HepG2 (cell line): ENCODE results near the gene TEKTIP1. TPM values are rescaled to one million over a fixed set of nuclear protein-coding genes. Genes with fewer than 3 reads are reported as not detected.
A peak's percentile ranks its signal among the peaks of the same experiment; 100 is the strongest.

ENCODE experiments used
- ELF1 ChIP-seq: sonication (generic); formaldehyde crosslinking; IDR thresholded peaks from 2 replicates; pipeline ENCODE4 v1.4.0; 2020; ENCODE audit warnings: missing genetic modification reagents
- ELF4 ChIP-seq: sonication (generic); formaldehyde crosslinking; IDR thresholded peaks from 2 replicates; pipeline ENCODE4 v1.5.0; 2020; ENCODE audit warnings: missing genetic modification reagents, mild to moderate bottlenecking, moderate library complexity, borderline replicate concordance
- GABPA ChIP-seq, 2 experiments: IDR thresholded peaks; 2 replicates each; pipeline ENCODE4 v1.6.1; 2011 to 2016; ENCODE audit warnings: low read depth in 2 of 2, low read length in 1 of 2, missing biosample characterization in 1 of 2, missing genetic modification characterization in 1 of 2
- HMG20A ChIP-seq: IDR thresholded peaks from 2 replicates; pipeline ENCODE4 v1.6.1; 2016; ENCODE audit warnings: borderline replicate concordance
- HNRNPLL ChIP-seq: fragments of 200-400 bp; formaldehyde crosslinking; IDR thresholded peaks from 2 replicates; pipeline ENCODE4 v1.6.1; 2017; ENCODE audit warnings: mild to moderate bottlenecking, low read depth, low read length; ENCODE audit not compliant: poor library complexity, severe bottlenecking
- KDM5A ChIP-seq: fragments of 200-600 bp; sonication (generic); IDR thresholded peaks from 2 replicates; pipeline ENCODE4 v1.7.0; 2018; ENCODE audit warnings: antibody characterized with exemption, mild to moderate bottlenecking, low read length, borderline replicate concordance
- NCOA1 ChIP-seq: sonication (generic); formaldehyde crosslinking; IDR thresholded peaks from 2 replicates; pipeline ENCODE4 v1.9.0; 2021; ENCODE audit warnings: missing genetic modification reagents
- NFIB ChIP-seq: sonication (generic); formaldehyde crosslinking; IDR thresholded peaks from 2 replicates; pipeline ENCODE4 v1.9.0; 2021; ENCODE audit warnings: missing genetic modification reagents, mild to moderate bottlenecking, borderline replicate concordance
- NR2C2 ChIP-seq: sonication (generic); formaldehyde crosslinking; IDR thresholded peaks from 2 replicates; pipeline ENCODE4 v1.4.0; 2020; ENCODE audit warnings: missing genetic modification reagents, mild to moderate bottlenecking, moderate library complexity, borderline replicate concordance
- RFX5 ChIP-seq: IDR thresholded peaks from 2 replicates; pipeline ENCODE4 v1.6.1; 2011; ENCODE audit warnings: low read depth, low read length, improper control_type of control experiment
- RFXAP ChIP-seq: sonication (generic); formaldehyde crosslinking; IDR thresholded peaks from 2 replicates; pipeline ENCODE4 v1.4.0; 2020; ENCODE audit warnings: missing genetic modification reagents, borderline replicate concordance
- SATB2 ChIP-seq: sonication (generic); formaldehyde crosslinking; IDR thresholded peaks from 2 replicates; pipeline ENCODE4 v1.5.0; 2020; ENCODE audit warnings: missing genetic modification reagents
- TAF15 ChIP-seq: fragments of 200-400 bp; formaldehyde crosslinking; IDR thresholded peaks from one replicate; pipeline ENCODE4 v1.6.1; 2018; ENCODE audit warnings: mild to moderate bottlenecking, low read depth, low read length; ENCODE audit not compliant: poor library complexity, severe bottlenecking
- ZFP36L1 ChIP-seq: sonication (generic); formaldehyde crosslinking; IDR thresholded peaks from 2 replicates; pipeline ENCODE4 v1.8.0; 2022; ENCODE audit warnings: mild to moderate bottlenecking, missing genetic modification reagents, moderate library complexity
- ZNF143 ChIP-seq: sonication (generic); formaldehyde crosslinking; IDR thresholded peaks from 2 replicates; pipeline ENCODE4 v1.4.0; 2020; ENCODE audit warnings: missing genetic modification reagents
- ZNF17 ChIP-seq: sonication (generic); formaldehyde crosslinking; IDR thresholded peaks from 2 replicates; pipeline ENCODE4 v1.5.0; 2020; ENCODE audit warnings: mild to moderate bottlenecking, missing genetic modification reagents
- ZNF263 ChIP-seq: sonication (generic); formaldehyde crosslinking; IDR thresholded peaks from 2 replicates; pipeline ENCODE4 v1.4.0; 2020; ENCODE audit warnings: missing genetic modification reagents
- ZNF33A ChIP-seq: sonication (generic); formaldehyde crosslinking; IDR thresholded peaks from 2 replicates; pipeline ENCODE4 v1.5.1; 2020; ENCODE audit warnings: missing genetic modification reagents, mild to moderate bottlenecking, moderate library complexity, borderline replicate concordance
- ZNF343 ChIP-seq: sonication (generic); formaldehyde crosslinking; IDR thresholded peaks from 2 replicates; pipeline ENCODE4 v1.4.0; 2020; ENCODE audit warnings: mild to moderate bottlenecking, missing genetic modification reagents
- ZNF354B ChIP-seq: sonication (generic); formaldehyde crosslinking; IDR thresholded peaks from 2 replicates; pipeline ENCODE4 v1.8.0; 2022; ENCODE audit warnings: mild to moderate bottlenecking, missing genetic modification reagents
- ZNF567 ChIP-seq: sonication (generic); formaldehyde crosslinking; IDR thresholded peaks from 2 replicates; pipeline ENCODE4 v1.8.1; 2023; ENCODE audit warnings: mild to moderate bottlenecking, missing genetic modification reagents, borderline replicate concordance
- ZNF598 ChIP-seq: sonication (generic); formaldehyde crosslinking; IDR thresholded peaks from 2 replicates; pipeline ENCODE4 v1.5.1; 2020; ENCODE audit warnings: mild to moderate bottlenecking, missing genetic modification reagents, borderline replicate concordance
- ZNF614 ChIP-seq: IDR thresholded peaks from 2 replicates; pipeline ENCODE4 v1.6.1; 2018; ENCODE audit warnings: missing biosample characterization, missing genetic modification reagents, inconsistent platforms, borderline replicate concordance
- ZNF792 ChIP-seq: IDR thresholded peaks from 2 replicates; pipeline ENCODE4 v1.6.1; 2016
- ZSCAN9 ChIP-seq: IDR thresholded peaks from 2 replicates; pipeline ENCODE4 v1.6.1; 2016; ENCODE audit warnings: borderline replicate concordance
- polyA plus RNA-seq, 8 experiments: library from polyadenylated mRNA; depleted of rRNA in 3 of 8; stranded (reverse) in 7 of 8; unstranded in 1 of 8; fragments of >200 nt; fragmentation: Illumina TruSeq in 4 of 8; extraction: Trizol in 4 of 8; gene quantifications; 2 replicates each; pipeline versions ENCODE4 v1.2.1 to v1.2.3, GENCODE V29; 2011 to 2016; ENCODE audit warnings: low read depth in 4 of 8, missing spikeins in 1 of 8, mixed read lengths in 1 of 8; ENCODE audit not compliant: insufficient read depth in 1 of 8
- total RNA-seq, 5 experiments: library from RNA; depleted of rRNA; stranded (reverse); fragments of >200 nt; fragmentation: Illumina TruSeq; extraction: Trizol; gene quantifications; 2 replicates each; pipeline ENCODE4 v1.2.3, GENCODE V29; 2016; ENCODE audit warnings: low read depth in 1 of 5
- TF ChIP-seq, protein P1 (sequence below): sonication (generic); formaldehyde crosslinking; IDR thresholded peaks from 2 replicates; pipeline ENCODE4 v1.4.0; 2020; ENCODE audit warnings: missing genetic modification reagents, borderline replicate concordance
- TF ChIP-seq, protein P2 (sequence below): sonication (generic); formaldehyde crosslinking; conservative IDR thresholded peaks from 2 replicates; pipeline ENCODE4 v1.4.0; 2020; ENCODE audit warnings: missing genetic modification reagents
- TF ChIP-seq, protein P3 (sequence below): sonication (generic); formaldehyde crosslinking; IDR thresholded peaks from 2 replicates; pipeline ENCODE4 v1.8.1; 2023; ENCODE audit warnings: mild to moderate bottlenecking, moderate library complexity, missing genetic modification reagents

The TEKTIP1 gene
- total and polyA plus RNA-seq, 2 of the 13 experiments (the other 11 are each of a cell fraction or from before 2014, with no cell fraction given): not detected

DNA sequence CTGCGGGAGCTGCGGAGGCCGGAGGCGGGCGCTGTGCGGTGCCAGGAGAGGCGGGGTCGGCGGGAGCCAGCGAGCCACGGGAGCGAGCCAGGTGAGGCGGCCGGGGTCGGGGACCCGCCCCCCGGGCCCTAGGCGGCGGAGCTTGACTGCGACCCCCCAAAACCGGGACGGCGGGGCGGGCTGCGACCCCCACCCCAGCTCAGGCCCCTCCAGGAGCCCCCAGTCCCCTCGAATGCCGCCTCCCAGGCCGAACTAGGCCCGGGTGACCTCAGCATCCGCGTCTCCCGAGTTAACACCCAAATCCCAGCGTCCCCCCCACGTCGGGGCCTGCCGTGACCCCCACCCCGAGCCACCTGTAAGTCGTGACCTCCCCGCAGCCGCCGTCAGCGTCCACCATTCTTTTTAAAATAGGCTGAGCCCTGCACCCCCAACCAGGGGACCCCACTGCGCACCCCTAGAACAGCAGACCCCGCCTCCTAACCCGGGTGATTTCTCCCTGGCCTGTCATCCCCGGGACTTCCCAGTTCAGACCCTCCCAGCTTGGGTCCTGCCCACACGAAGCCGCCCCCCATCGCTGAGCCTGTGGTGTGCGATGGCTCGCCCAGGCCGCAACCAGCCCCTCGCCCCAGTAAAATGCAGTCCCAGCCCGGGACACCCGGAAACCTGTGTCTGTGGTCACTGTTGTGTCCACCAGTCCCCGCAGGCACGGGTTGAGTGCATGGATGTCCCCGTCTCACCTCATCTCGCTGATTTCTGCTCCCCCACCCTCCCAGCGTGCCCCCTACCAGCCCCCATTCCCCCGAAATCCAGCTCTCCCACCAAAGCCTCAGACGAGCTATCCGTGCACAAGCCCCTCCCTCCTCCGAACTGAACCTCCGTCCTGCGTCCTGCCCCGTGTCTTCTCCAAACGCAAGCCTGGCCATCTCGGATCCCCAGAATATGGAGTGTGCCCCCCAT, 32.3 kb upstream of the TEKTIP1 start (continued):
- TF ChIP-seq NFIB: no peak
- TF ChIP-seq, protein P1, sequence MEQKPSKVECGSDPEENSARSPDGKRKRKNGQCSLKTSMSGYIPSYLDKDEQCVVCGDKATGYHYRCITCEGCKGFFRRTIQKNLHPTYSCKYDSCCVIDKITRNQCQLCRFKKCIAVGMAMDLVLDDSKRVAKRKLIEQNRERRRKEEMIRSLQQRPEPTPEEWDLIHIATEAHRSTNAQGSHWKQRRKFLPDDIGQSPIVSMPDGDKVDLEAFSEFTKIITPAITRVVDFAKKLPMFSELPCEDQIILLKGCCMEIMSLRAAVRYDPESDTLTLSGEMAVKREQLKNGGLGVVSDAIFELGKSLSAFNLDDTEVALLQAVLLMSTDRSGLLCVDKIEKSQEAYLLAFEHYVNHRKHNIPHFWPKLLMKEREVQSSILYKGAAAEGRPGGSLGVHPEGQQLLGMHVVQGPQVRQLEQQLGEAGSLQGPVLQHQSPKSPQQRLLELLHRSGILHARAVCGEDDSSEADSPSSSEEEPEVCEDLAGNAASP (CRISPR knock-in tag): no peak
- no peak for TF ChIP-seq NR2C2 (CRISPR knock-in tag)
- no peak for TF ChIP-seq ZNF792 (CRISPR knock-in tag)
- no peak for TF ChIP-seq HNRNPLL
- TF ChIP-seq, protein P2, sequence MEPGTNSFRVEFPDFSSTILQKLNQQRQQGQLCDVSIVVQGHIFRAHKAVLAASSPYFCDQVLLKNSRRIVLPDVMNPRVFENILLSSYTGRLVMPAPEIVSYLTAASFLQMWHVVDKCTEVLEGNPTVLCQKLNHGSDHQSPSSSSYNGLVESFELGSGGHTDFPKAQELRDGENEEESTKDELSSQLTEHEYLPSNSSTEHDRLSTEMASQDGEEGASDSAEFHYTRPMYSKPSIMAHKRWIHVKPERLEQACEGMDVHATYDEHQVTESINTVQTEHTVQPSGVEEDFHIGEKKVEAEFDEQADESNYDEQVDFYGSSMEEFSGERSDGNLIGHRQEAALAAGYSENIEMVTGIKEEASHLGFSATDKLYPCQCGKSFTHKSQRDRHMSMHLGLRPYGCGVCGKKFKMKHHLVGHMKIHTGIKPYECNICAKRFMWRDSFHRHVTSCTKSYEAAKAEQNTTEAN: peak; percentile 37; the same call in 1 of the 2 replicates
- TF ChIP-seq ZNF17 (CRISPR knock-in tag): no peak
- no peak for TF ChIP-seq ZNF343 (CRISPR knock-in tag)
- no peak for TF ChIP-seq ZSCAN9 (CRISPR knock-in tag)
- no peak for TF ChIP-seq KDM5A
- TF ChIP-seq, protein P3, sequence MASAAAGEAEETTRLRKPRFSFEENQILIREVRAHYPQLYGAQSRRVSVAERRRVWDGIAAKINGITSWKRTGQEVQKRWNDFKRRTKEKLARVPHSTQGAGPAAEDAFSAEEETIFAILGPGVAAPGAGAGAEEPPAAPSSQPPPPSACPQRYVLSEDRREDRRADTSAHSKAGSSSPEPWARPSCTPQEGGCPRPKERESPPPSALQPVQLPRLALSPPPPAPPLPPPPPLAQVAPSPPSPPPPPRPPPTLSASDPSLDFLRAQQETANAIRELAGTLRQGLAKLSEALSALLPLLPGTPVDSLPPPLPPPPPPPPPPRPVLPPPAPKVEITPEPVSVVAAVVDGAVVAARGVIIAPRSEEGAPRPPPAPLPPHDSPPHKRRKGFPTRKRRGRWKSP (CRISPR knock-in tag): no peak
- TF ChIP-seq ELF4 (CRISPR knock-in tag): no peak
- TF ChIP-seq RFX5: no peak
- no peak for TF ChIP-seq GABPA (IDR thresholded peaks at IDR 0.05; ENCODE audit: low read depth, low read length)
- no peak for TF ChIP-seq GABPA (CRISPR knock-in tag; IDR thresholded peaks at IDR 0.05; ENCODE audit: low read depth)
- TF ChIP-seq ZNF354B (CRISPR knock-in tag): no peak
- TF ChIP-seq ZFP36L1: no peak
- TF ChIP-seq SATB2 (CRISPR knock-in tag): no peak
- 0 out of 2 replicates have a peak, but pooled peaks have one; percentile 0 for TF ChIP-seq RFXAP (CRISPR knock-in tag)
- TF ChIP-seq TAF15: no peak
- no peak for TF ChIP-seq ZNF33A (CRISPR knock-in tag)
- no peak for TF ChIP-seq NCOA1 (CRISPR knock-in tag)
- no peak for TF ChIP-seq ZNF567 (CRISPR knock-in tag)
- TF ChIP-seq ZNF143 (CRISPR knock-in tag): no peak
- TF ChIP-seq ZNF614 (CRISPR knock-in tag): no peak
- TF ChIP-seq ZNF598 (CRISPR knock-in tag): no peak
- TF ChIP-seq HMG20A (CRISPR knock-in tag): no peak
- TF ChIP-seq ELF1 (CRISPR knock-in tag): no peak
- TF ChIP-seq ZNF263: no peak
